ENCODE results near the gene HYLS1. TPM values are rescaled to one million over a fixed set of nuclear protein-coding genes. Genes with fewer than 3 reads are reported as not detected.

Gene HYLS1
- total RNA-seq, 1 donor from 2014 or later: 4.7 TPM

DNA sequence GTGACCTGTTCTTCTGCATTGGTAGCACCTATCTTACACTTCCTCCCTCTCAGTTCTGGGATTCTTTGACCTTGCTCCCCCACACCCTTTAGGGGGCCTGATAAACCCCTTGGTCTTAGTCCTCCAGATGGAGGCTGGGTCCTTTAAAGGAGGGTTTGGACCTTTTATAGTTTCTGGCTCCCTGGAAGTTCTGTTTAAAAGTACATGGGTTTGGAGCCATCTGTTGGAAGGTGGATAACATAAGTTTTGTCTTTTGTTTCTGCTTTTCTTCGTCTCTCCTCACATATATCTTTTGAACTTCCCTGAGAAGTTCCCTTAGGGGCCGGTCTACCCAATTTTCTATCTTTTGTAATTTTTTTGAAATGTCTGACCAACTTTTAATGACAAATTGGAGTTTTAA lies 17.9 kb upstream of the HYLS1 start:
- Mint-ChIP-seq H3K4me3 (ENCODE audit: unreplicated experiment) (no peak overlapping the region), H3K27ac (ENCODE audit: unreplicated experiment) (no peak overlapping the region), H3K9me3 (ENCODE audit: unreplicated experiment) (peaks cover 6% of the 10 kb centered on the region), H3K4me1 (ENCODE audit: low read depth, unreplicated experiment) (no peaks in the 10 kb centered on the region), H3K27me3 (ENCODE audit: unreplicated experiment) (peaks cover 5% of the 10 kb centered on the region), H3K36me3 (ENCODE audit: unreplicated experiment) (no peaks in the 10 kb centered on the region)
- no peak for DNase-seq
- TF ChIP-seq, protein P1, sequence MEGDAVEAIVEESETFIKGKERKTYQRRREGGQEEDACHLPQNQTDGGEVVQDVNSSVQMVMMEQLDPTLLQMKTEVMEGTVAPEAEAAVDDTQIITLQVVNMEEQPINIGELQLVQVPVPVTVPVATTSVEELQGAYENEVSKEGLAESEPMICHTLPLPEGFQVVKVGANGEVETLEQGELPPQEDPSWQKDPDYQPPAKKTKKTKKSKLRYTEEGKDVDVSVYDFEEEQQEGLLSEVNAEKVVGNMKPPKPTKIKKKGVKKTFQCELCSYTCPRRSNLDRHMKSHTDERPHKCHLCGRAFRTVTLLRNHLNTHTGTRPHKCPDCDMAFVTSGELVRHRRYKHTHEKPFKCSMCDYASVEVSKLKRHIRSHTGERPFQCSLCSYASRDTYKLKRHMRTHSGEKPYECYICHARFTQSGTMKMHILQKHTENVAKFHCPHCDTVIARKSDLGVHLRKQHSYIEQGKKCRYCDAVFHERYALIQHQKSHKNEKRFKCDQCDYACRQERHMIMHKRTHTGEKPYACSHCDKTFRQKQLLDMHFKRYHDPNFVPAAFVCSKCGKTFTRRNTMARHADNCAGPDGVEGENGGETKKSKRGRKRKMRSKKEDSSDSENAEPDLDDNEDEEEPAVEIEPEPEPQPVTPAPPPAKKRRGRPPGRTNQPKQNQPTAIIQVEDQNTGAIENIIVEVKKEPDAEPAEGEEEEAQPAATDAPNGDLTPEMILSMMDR (IDR thresholded peaks at IDR 0.05; ENCODE audit: partially characterized antibody, unreplicated experiment): no peak

DNA sequence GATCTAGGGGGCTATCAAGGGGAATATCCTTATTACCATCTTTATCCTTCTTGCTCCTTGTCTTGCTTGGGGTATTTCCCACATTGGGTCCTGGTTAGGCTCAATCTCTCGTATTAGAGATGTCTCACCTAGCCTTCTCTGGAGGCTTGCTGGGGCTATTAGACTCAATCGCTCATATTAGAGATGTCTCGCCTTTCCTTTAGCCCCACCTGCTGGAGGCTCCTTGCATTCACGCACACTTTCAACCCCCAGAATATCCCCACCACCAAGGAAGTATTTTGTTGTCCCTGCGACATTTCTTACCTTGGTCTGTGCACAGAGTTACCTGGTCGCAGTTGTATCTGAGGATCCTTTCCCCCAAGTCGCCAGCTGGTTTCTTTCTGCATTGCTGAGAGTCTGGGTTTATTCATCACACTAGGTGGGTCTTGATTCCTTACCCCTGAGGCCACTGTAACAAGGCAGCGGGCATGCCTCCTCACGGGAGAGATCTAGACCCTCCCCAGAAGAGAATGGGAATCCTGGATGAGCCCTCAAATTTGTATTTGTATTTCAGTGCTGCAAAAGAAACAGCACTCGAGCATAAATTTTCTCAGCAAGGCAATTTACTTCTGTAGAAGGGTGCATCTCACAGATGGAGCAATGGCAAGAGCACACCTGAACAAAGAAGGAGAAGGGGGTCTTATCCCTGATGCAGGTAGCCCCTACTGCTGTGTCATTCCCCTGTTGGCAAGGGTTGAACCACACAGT lies 15.9 kb upstream of the HYLS1 start:
- Mint-ChIP-seq H3K36me3 (ENCODE audit: unreplicated experiment) (no peaks in the 10 kb centered on the region), H3K27me3 (ENCODE audit: unreplicated experiment) (peaks cover 2% of the 10 kb centered on the region)
- peak; percentile 38 for DNase-seq

DNA sequence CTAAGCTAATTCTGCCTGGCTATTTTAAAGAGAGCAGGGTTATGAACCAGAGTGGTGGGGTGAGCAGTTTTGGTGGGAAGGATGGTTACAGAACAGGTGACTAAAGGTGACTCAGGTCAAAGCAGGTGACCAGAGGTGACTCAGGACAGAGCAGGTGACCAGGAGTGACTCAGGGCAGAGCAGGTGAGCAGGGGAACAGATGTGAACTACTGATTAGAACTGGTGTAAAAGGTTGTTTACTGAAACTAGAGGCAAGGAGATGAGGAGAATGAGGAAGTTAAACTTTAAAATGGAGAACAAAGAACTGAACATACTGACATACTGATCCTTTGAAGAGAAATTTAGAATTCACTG lies 15.4 kb upstream of the HYLS1 start:
- Mint-ChIP-seq H3K27ac (ENCODE audit: unreplicated experiment) (no peak overlapping the region), H3K36me3 (ENCODE audit: unreplicated experiment) (no peaks in the 10 kb centered on the region), H3K27me3 (ENCODE audit: unreplicated experiment) (peaks cover 2% of the 10 kb centered on the region), H3K9me3 (ENCODE audit: unreplicated experiment) (peaks cover 3% of the 10 kb centered on the region), H3K4me3 (ENCODE audit: unreplicated experiment) (peak overlapping the region; percentile 28), H3K4me1 (ENCODE audit: low read depth, unreplicated experiment) (no peaks in the 10 kb centered on the region)
- DNase-seq: no peak
- TF ChIP-seq, protein P1 (IDR thresholded peaks at IDR 0.05; ENCODE audit: partially characterized antibody, unreplicated experiment): no peak

More for the DNA sequence above, 15.9 kb upstream of the HYLS1 start:
- TF ChIP-seq, protein P1 (IDR thresholded peaks at IDR 0.05; ENCODE audit: partially characterized antibody, unreplicated experiment): peak; percentile 15
- no peak overlapping the region for H3K27ac Mint-ChIP-seq (ENCODE audit: unreplicated experiment)
- H3K4me1 Mint-ChIP-seq (ENCODE audit: low read depth, unreplicated experiment): no peaks in the 10 kb centered on the region
- H3K4me3 Mint-ChIP-seq (ENCODE audit: unreplicated experiment): no peak overlapping the region
- H3K9me3 Mint-ChIP-seq (ENCODE audit: unreplicated experiment): peaks cover 3% of the 10 kb centered on the region

DNA sequence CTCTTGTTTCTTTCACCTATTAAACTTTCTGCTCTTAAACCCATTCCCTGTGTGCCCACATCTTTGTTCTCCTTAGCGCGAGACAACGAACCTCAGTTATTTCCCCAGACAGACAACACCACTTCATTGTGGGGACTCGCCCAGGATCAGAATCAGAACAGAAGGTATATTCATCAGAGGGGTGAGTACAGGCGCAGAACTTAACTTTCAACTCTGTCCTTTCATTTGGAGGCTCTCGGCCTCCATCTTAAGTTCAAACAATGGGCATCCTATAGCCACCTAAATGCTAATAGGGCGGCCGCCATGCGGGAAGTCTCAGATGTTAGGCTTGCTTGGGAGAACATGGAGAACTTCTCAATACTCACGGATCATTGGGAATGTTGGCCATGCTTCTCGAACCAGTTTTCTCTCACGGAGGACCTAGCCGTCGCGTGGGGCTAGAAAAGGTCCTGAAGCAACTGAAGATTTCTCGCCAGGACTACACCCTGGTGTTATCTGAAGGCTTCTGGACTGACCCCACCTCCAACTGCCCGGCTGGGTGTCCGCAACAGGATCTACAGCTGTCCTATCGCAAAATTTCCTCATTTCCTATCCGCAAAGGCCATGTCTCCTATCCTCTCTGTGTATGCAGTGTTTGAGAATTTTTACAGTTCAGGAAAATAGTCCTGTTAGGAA lies 13.4 kb upstream of the HYLS1 start:
- no peaks in the 10 kb centered on the region for H3K36me3 Mint-ChIP-seq (ENCODE audit: unreplicated experiment)
- TF ChIP-seq, protein P1 (IDR thresholded peaks at IDR 0.05; ENCODE audit: partially characterized antibody, unreplicated experiment): no peak
- no peak overlapping the region for H3K27ac Mint-ChIP-seq (ENCODE audit: unreplicated experiment)

DNA sequence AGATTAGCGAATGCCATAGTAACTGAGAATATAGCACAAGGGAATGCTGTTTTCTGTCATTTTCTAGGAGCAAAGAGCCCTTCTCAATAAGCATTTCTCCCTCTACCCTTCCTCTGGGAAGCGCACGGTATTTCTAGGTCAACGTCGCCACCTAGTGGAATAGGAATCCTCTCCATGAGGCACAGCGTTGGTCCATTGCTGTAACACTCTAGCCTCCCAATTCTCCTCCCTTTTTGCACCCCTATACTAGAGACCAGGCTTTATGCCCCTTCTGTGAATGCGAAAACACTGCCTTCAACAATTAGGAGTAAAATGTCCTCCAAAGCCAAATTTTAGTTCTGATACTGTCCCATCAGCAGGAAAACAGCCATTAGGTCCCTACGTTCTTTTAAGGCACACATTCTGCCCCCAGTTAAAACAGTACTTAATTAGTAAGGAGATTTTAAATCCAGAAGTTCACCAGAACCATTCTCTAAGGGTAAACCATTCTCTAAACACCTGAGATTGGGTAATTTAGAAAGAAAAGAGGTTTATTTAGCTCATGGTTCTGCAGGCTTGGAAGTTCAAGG lies 12.8 kb upstream of the HYLS1 start:
- DNase-seq: peak; percentile 65
- TF ChIP-seq, protein P1 (IDR thresholded peaks at IDR 0.05; ENCODE audit: partially characterized antibody, unreplicated experiment): peak; percentile 75
- H3K27me3 Mint-ChIP-seq (ENCODE audit: unreplicated experiment): peaks cover 2% of the 10 kb centered on the region
- H3K27ac Mint-ChIP-seq (ENCODE audit: unreplicated experiment): no peak overlapping the region
- no peaks in the 10 kb centered on the region for H3K36me3 Mint-ChIP-seq (ENCODE audit: unreplicated experiment)
- H3K4me1 Mint-ChIP-seq (ENCODE audit: low read depth, unreplicated experiment): no peaks in the 10 kb centered on the region
- H3K9me3 Mint-ChIP-seq (ENCODE audit: unreplicated experiment): peaks cover 3% of the 10 kb centered on the region
- H3K4me3 Mint-ChIP-seq (ENCODE audit: unreplicated experiment): no peak overlapping the region

More for the DNA sequence above, 13.4 kb upstream of the HYLS1 start:
- H3K4me1 Mint-ChIP-seq (ENCODE audit: low read depth, unreplicated experiment): no peaks in the 10 kb centered on the region
- no peak for DNase-seq
- peaks cover 3% of the 10 kb centered on the region for H3K9me3 Mint-ChIP-seq (ENCODE audit: unreplicated experiment)
- H3K4me3 Mint-ChIP-seq (ENCODE audit: unreplicated experiment): no peak overlapping the region
- H3K27me3 Mint-ChIP-seq (ENCODE audit: unreplicated experiment): peaks cover 2% of the 10 kb centered on the region

Measured in glutamatergic neuron (in vitro differentiated cells).